Measurements from ENCODE around the gene KLHL33.
"Not testable (repeated sequence)": the region's sequence is repeated elsewhere in the genome, so short reads cannot be mapped to it uniquely, and the experiment has no call there.

The KLHL33 gene

DNA sequence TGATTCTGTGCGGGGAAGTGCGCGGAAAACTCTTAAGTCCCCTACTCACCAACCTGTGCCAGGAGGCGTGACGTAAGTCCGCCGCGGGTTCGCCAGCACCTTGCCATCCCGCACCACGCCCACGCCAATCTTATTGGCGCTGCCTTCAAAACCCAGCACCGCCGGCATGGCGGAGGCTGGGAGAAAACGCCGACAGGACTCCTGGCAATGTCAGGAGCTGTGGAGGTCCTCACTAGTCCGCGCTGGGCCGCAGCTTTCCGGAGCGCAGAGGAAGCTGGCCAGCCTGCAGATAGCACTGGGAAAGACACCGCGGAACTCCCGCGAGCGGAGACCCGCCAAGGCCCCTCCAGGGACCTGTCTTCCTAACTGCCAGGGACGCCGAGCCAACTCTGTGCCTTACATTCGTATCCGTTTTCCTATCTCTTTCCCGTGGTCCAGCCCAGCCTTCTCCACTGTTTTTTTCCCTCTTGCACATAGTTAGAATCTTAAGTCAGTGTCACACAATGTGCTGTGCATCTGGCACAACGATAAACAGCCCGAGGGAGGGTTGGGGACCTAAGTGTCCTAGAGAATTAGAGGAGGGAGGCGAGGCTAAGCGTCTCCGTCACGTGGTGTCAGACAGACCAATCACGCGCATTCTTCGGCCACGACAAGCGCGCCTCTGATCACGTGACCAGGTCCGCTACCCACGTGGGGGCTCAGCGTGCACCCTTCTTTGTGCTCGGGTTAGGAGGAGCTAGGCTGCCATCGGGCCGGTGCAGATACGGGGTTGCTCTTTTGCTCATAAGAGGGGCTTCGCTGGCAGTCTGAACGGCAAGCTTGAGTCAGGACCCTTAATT, 18.8 kb upstream of the KLHL33 start, which contains the start of the genes APEX1 and OSGEP:
Gene APEX1 (plus strand): TSS at position 711 of the 839 bp plus-strand sequence. CDS start 420 bp downstream, outside the sequence.
Gene OSGEP (minus strand): TSS at position 297 of the 839 bp plus-strand sequence. CDS start 129 bp downstream, at position 168.
- DNase-seq (ENCODE audit: low read depth in 2 of 2): peak; percentile 96

DNA sequence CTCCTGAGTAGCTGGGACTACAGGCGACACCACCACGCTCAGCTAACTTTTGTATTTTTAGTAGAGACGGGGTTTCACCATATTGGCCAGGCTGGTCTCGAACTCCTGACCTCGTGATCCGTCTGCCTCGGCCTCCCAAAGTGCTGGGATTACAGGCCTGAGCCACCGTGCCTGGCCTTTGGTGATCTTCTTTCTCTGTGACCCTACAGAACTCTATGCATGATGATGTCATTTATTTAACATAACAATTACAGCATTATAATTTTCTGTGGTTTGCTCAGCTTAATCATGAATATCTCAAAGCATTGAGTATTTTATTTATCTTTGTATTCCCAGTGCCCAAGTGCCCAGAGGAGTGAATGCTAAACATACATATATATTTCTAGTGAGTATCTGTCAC, 16.9 kb upstream of the KLHL33 start:
- not testable (repeated sequence) for DNase-seq (ENCODE audit: low read depth in 2 of 2)

GRCh38 chr14:20446889-20447288, 10.9 kb upstream of the KLHL33 start:
- no peak for DNase-seq (ENCODE audit: low read depth in 2 of 2)

DNA sequence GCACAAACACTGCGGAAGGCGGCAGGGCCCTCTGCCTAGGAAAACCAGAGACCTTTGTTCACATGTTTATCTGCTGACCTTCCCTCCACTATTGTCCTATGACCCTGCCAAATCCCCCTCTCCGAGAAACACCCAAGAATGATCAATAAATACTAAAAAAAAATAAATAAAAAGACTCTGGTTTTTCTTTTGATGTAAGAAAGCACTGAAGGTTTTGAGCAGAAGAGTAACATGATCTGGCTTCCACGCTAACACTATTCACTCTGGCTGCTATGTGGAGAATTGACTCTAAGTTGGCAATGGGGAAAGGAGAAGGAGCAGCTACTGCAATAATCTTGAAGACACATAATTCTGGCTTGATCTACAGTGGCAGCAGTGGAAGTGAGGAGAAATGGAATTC, 7.7 kb upstream of the KLHL33 start:
- DNase-seq (ENCODE audit: low read depth in 2 of 2): not testable (repeated sequence)

GRCh38 chr14:20441461-20441860, 5.5 kb upstream of the KLHL33 start:
- no peak for DNase-seq (ENCODE audit: low read depth in 2 of 2)

- DNase-seq (ENCODE audit: low read depth in 2 of 2): no peak
Measured at GRCh38 chr14:20440882-20441281, 4.9 kb upstream of the KLHL33 start.

GRCh38 chr14:20440465-20440864, 4.5 kb upstream of the KLHL33 start:
- DNase-seq (ENCODE audit: low read depth in 2 of 2): no peak

DNA sequence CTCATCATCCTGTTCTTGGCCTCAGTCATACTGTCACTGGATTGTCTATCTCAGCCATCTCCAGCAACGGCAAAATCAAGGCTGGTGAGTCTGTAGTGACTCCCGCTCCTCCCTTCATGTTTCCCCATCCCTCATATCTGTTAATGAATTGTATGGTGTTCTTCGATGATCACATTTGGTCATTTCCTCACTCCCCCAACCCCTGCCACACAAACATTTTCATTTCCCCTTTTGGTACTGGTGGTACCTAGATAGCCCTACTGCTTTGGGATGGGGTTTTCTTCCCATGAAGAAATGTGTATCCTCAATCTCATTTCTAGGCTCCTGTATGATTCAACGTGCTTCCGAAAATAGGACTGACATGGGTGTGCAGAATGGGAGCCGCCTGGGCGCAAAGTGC, 2.7 kb upstream of the KLHL33 start:
- no peak for DNase-seq (ENCODE audit: low read depth in 2 of 2)

- no peak for DNase-seq (ENCODE audit: low read depth in 2 of 2)
Measured at GRCh38 chr14:20436363-20436755, 393 bp upstream of the KLHL33 start.

- no peak for DNase-seq (ENCODE audit: low read depth in 2 of 2)
Measured at GRCh38 chr14:20434701-20435581, 1.0 kb downstream of the KLHL33 start.

DNA sequence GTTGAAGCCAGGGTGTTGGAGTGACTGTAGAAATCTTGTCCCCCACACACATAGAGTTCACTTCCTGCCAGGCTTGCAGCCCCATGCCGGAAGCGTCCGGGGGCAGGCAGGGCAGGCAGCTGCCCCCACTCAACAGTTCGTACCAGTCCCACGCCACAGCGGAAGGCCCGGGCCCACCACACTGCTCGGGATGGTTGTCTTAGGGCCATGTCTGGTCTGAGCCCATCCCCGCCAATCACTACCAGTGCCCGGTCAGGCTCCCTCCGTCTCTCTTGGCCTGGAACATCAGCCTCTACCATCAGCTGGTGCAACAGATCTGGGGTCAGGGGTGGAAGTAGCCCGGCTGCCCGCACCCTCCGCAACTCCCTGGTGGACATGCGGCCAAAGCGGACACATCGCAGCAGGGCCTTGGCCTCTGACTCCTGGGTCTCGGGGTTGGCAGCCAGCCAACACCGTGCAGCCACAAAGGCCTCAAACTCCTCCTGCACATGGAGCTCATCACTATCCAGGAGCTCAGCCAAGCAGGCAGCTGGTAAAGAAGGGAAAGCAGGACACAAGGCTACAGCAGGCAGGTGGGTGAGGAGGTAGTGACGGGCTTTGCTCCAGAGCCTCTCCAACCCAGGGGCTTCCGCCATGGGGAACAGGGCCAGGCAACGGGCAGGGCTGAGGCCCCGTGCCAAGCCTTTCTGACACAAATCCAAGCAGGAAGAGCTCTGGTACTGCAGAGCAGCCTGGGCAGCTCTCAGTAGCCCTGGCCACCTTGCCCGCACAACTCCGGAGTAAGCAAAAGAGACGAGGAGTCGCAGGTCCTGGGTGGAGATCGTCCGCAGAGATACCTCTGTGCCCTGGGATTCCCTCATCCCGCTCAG, 5.9 kb downstream of the KLHL33 start:
- no peak for DNase-seq (ENCODE audit: low read depth in 2 of 2)

DNA sequence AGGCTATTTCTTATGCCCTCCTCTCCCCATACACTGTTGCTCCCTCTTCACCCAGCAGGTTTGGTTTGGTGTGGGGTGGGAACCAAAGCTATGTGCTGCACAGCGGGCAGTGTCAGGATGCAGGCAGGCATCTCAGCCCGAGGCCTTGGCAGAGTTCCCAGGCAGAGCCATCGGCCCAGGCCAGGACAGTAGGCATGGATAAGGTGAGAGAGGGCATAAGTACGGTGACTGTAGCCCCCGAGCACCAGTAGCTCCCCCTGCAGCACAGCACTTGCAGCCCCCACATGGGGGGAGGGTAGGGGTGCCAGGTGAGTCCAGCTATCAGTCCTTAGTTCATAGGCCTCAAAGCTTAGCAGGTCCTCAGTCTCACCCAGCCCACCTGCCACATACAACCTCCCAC, 7.2 kb downstream of the KLHL33 start:
- no peak for DNase-seq (ENCODE audit: low read depth in 2 of 2)

- DNase-seq (ENCODE audit: low read depth in 2 of 2): no peak
Measured at GRCh38 chr14:20428010-20428365, 8.0 kb downstream of the KLHL33 start.

- DNase-seq (ENCODE audit: low read depth in 2 of 2): no peak
Measured at GRCh38 chr14:20427231-20428009, 8.5 kb downstream of the KLHL33 start.

GRCh38 chr14:20424851-20425250, 11.1 kb downstream of the KLHL33 start:
- DNase-seq (ENCODE audit: low read depth in 2 of 2): no peak

- no peak for DNase-seq (ENCODE audit: low read depth in 2 of 2)
Measured at GRCh38 chr14:20422886-20423285, 13.1 kb downstream of the KLHL33 start.

DNA sequence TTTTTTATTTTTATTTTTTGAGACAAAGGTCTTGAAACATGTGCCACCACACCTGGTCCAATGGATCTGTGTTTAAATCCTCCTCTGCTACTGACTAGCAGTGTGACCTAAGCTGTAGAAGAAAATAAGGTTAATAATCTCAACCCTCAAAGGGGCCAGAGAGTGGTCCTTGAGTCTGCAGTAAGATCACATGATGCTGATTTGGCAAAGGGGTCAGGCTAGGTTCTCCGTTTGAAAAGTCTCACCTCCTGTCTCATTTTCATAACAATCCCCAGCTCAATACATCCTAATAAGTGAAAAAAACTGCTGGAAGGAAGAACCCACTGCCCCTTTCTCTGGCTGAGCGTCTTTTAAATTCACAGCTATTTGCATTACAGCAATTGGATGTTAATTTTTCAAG, 14.7 kb downstream of the KLHL33 start:
- DNase-seq (ENCODE audit: low read depth in 2 of 2): no peak

DNA sequence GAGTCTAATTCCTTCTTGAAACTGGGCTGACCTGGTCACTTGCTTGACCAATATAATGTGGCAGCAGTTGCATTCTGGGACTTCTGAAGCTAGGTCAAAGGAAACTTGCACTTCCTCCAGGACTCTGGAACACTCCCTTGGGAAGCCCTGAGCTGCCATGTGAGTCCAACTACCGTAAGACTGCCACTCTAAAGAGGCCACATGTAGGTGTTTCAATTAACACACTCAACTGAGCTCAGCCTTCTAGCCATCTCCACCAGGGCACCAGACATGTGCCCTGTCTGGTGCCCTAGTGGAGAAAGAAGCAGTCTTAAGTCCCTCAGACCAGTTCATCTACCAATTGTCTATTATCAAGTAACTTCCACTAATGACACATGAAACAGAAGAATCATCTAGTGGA, 16.5 kb downstream of the KLHL33 start:
- no peak for DNase-seq (ENCODE audit: low read depth in 2 of 2)

DNA sequence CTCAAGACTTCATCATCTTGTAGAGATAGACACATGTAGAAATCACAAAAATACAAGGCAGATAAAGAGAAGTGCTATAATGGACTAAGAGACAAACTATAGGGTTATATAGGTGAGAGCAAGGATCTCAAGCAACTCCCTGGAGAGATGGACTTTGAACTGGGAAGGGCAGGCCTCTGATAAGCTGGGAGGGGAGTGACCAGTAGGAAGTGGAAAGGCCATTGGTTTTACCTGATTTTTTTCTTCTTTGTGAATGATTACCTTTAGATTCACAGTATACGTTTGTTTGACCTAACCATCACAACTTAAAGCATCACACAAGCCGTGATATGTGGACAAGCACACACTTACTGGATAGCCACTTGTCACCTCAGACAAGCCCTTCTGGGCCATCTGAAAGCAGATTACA, 17.5 kb downstream of the KLHL33 start:
- DNase-seq (ENCODE audit: low read depth in 2 of 2): no peak

- DNase-seq (ENCODE audit: low read depth in 2 of 2): no peak
Measured at GRCh38 chr14:20417250-20418186, 18.4 kb downstream of the KLHL33 start.
